Natural killer cell (primary cell): Measurements from ENCODE around the gene DOCK11. TPM values are rescaled to one million over a fixed set of nuclear protein-coding genes. Genes with fewer than 3 reads are reported as not detected.
A peak's percentile ranks its signal among the peaks of the same experiment; 100 is the strongest.

ENCODE experiments used
- ATAC-seq, 3 donors: fragments of 150-1000 bp in 2 of 3; fragments of 200-7000 bp in 1 of 3; cut with Tn5 transposase; 1 replicate in 1 of 3; 2 replicates in 2 of 3; pipeline ENCODE4 v1.10.0; 2021; ENCODE audit warnings: mild to moderate bottlenecking in 2 of 3, moderate library complexity in 2 of 3
- DNase-seq, 2 donors: peaks; one replicate each; pipeline versions ENCODE4 v3.0.0 to v3.0.0-alpha.2; 2013 to 2021; ENCODE audit warnings: mixed read lengths in 1 of 2
- H3K27ac ChIP-seq: one replicate; pipeline ENCODE4 v1.5.1; 2013; ENCODE audit warnings: mild to moderate bottlenecking, low read length
- H3K27me3 ChIP-seq: one replicate; pipeline ENCODE4 v1.6.1; 2013; ENCODE audit warnings: low read length; ENCODE audit not compliant: control insufficient read depth, insufficient read depth
- H3K36me3 ChIP-seq: one replicate; pipeline ENCODE4 v1.6.1; 2013; ENCODE audit warnings: low read length; ENCODE audit not compliant: control insufficient read depth, insufficient read depth
- H3K4me1 ChIP-seq: one replicate; pipeline ENCODE4 v1.6.1; 2013; ENCODE audit warnings: low read length; ENCODE audit not compliant: control insufficient read depth, insufficient read depth
- H3K4me3 ChIP-seq: one replicate; pipeline ENCODE4 v1.5.1; 2013; ENCODE audit warnings: low read length
- H3K9me3 ChIP-seq: one replicate; pipeline ENCODE4 v1.6.1; 2013; ENCODE audit warnings: low read length; ENCODE audit not compliant: control insufficient read depth, insufficient read depth
- H3K27ac Mint-ChIP-seq, 2 donors: one replicate each; pipeline ENCODE4 v1.8.0; 2022; ENCODE audit warnings: mild to moderate bottlenecking in 2 of 2, mixed read lengths in 2 of 2, moderate library complexity in 1 of 2
- H3K27me3 Mint-ChIP-seq, 2 donors: one replicate each; pipeline ENCODE4 v1.8.0; 2022; ENCODE audit warnings: low read depth in 2 of 2, mixed read lengths in 2 of 2
- H3K36me3 Mint-ChIP-seq: one replicate; pipeline ENCODE4 v1.8.0; 2022; ENCODE audit warnings: mixed read lengths
- H3K4me1 Mint-ChIP-seq, 2 donors: one replicate each; pipeline ENCODE4 v1.8.0; 2022; ENCODE audit warnings: mixed read lengths in 2 of 2
- H3K4me3 Mint-ChIP-seq: one replicate; pipeline ENCODE4 v1.8.0; 2022; ENCODE audit warnings: mild to moderate bottlenecking, moderate library complexity, mixed read lengths
- H3K9me3 Mint-ChIP-seq, 2 donors: one replicate each; pipeline ENCODE4 v1.8.0; 2022; ENCODE audit warnings: mixed read lengths in 2 of 2
- WGBS: methylation state at CpG from one replicate; pipeline ENCODE4 v1.1.7; 2013; ENCODE audit warnings: missing lambda C conversion rate; ENCODE audit not compliant: insufficient coverage; 5-methylcytosine and 5-hydroxymethylcytosine counted together
- intact Hi-C: fragments of 100-400 bp; cut with micrococcal nuclease; formaldehyde crosslinking; loops from one replicate; pipeline ENCODE4 v1.14.2; 2022
- total RNA-seq, 4 donors: library from RNA; stranded (reverse); fragments of 120-200 nt in 1 of 4; gene quantifications; one replicate each; pipeline versions ENCODE4 v1.2.3 to v1.2.4, GENCODE V29; 2013 to 2022
- TF ChIP-seq, protein P1 (sequence below): fragments of 200-600 bp; IDR thresholded peaks from one replicate; pipeline ENCODE4 v1.8.0; 2022; ENCODE audit warnings: antibody characterized with exemption

Gene DOCK11
- total RNA-seq, 3 donors from 2014 or later (not counting 1 experiment from before 2014, with no cell fraction given) = 108 to 130 (median 117) TPM

DNA sequence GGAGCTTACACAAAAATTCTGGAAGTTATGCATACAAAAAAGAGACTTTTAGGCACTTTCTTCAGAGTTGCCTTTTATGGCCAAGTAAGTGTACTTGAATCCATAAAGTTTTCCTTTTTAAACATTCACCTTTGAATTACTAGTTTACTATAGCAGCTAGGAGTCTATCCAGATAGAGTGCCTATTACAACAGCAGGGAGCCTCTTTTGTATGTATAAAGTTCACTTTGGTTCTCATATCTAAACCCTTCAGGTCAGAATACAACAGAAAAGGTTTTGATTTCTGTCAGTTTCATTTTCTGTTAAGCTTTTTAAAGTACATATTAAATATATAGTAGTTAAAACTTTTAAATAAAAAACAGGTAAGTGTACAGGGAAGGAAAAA, 180.3 kb downstream of the DOCK11 start:
- Histone ChIP-seq H3K36me3 (peaks cover 47% of the 10 kb centered on the region), H3K27me3 (no peaks in the 10 kb centered on the region), H3K4me1 (no peaks in the 10 kb centered on the region), H3K9me3 (no peaks in the 10 kb centered on the region), H3K27ac (no peak overlapping the region), H3K4me3 (no peak overlapping the region)
- Mint-ChIP-seq H3K27ac (no peak overlapping the region), H3K4me3 (no peak overlapping the region), H3K27me3 (no peaks in the 10 kb centered on the region), H3K4me1 (no peaks in the 10 kb centered on the region), H3K9me3 (no peaks in the 10 kb centered on the region), H3K36me3 (no peaks in the 10 kb centered on the region)
- no peak for ATAC-seq
- intact Hi-C loops = no loop called here
- no peak for DNase-seq
- TF ChIP-seq, protein P1, sequence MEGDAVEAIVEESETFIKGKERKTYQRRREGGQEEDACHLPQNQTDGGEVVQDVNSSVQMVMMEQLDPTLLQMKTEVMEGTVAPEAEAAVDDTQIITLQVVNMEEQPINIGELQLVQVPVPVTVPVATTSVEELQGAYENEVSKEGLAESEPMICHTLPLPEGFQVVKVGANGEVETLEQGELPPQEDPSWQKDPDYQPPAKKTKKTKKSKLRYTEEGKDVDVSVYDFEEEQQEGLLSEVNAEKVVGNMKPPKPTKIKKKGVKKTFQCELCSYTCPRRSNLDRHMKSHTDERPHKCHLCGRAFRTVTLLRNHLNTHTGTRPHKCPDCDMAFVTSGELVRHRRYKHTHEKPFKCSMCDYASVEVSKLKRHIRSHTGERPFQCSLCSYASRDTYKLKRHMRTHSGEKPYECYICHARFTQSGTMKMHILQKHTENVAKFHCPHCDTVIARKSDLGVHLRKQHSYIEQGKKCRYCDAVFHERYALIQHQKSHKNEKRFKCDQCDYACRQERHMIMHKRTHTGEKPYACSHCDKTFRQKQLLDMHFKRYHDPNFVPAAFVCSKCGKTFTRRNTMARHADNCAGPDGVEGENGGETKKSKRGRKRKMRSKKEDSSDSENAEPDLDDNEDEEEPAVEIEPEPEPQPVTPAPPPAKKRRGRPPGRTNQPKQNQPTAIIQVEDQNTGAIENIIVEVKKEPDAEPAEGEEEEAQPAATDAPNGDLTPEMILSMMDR = no peak

- H3K36me3 ChIP-seq = peaks cover 49% of the 10 kb centered on the region
- intact Hi-C loops = no loop called here
- no peak for ATAC-seq
Measured at GRCh38 chrX:118677318-118677717, 181.7 kb downstream of the DOCK11 start.

DNA sequence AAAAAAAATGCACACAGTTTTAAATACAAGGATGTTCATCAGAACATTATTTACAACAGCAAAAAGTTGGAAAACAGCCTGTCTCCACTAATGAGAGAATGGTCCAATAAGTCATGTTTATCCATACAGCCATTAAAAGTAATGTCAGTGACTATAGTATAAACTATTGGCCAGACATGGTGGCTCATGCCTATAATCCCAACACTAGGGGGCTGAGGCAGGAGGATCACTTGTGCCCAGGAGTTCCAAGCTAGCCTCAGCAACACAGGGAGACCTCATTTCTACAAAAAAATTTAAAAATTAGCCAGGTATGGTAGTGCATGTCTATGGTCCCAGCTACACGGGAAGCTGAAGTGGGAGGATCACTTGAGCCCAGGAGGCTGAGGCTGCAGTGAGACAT, 183.7 kb downstream of the DOCK11 start:
- Mint-ChIP-seq H3K4me1 (peaks cover 0 to 6% of the 10 kb centered on the region in 2 donors), H3K27ac (no peak overlapping the region), H3K4me3 (no peak overlapping the region), H3K27me3 (no peaks in the 10 kb centered on the region), H3K36me3 (no peaks in the 10 kb centered on the region), H3K9me3 (no peaks in the 10 kb centered on the region)
- WGBS = 100% methylated on average over 1 of the region's 1 CpG
- ATAC-seq = no peak
- H3K4me3 ChIP-seq = no peak overlapping the region
- no peaks in the 10 kb centered on the region for H3K27me3 ChIP-seq
- no peak for DNase-seq
- peaks cover 48% of the 10 kb centered on the region for H3K36me3 ChIP-seq
- H3K9me3 ChIP-seq = no peaks in the 10 kb centered on the region
- H3K4me1 ChIP-seq = no peaks in the 10 kb centered on the region
- intact Hi-C loops = no loop called here
- TF ChIP-seq, protein P1 = no peak
- H3K27ac ChIP-seq = no peak overlapping the region

More at GRCh38 chrX:118677318-118677717, 181.7 kb downstream of the DOCK11 start:
- no peaks in the 10 kb centered on the region for H3K36me3 Mint-ChIP-seq
- H3K27ac Mint-ChIP-seq = no peak overlapping the region
- Histone ChIP-seq H3K4me1 (no peaks in the 10 kb centered on the region), H3K9me3 (no peaks in the 10 kb centered on the region), H3K27ac (no peak overlapping the region), H3K4me3 (no peak overlapping the region), H3K27me3 (no peaks in the 10 kb centered on the region)
- H3K4me3 Mint-ChIP-seq = no peak overlapping the region
- no peaks in the 10 kb centered on the region for H3K27me3 Mint-ChIP-seq
- TF ChIP-seq, protein P1 = no peak
- 100% methylated on average over 1 of the region's 2 CpGs for WGBS
- H3K4me1 Mint-ChIP-seq = no peaks in the 10 kb centered on the region
- DNase-seq = no peak
- H3K9me3 Mint-ChIP-seq = no peaks in the 10 kb centered on the region

DNA sequence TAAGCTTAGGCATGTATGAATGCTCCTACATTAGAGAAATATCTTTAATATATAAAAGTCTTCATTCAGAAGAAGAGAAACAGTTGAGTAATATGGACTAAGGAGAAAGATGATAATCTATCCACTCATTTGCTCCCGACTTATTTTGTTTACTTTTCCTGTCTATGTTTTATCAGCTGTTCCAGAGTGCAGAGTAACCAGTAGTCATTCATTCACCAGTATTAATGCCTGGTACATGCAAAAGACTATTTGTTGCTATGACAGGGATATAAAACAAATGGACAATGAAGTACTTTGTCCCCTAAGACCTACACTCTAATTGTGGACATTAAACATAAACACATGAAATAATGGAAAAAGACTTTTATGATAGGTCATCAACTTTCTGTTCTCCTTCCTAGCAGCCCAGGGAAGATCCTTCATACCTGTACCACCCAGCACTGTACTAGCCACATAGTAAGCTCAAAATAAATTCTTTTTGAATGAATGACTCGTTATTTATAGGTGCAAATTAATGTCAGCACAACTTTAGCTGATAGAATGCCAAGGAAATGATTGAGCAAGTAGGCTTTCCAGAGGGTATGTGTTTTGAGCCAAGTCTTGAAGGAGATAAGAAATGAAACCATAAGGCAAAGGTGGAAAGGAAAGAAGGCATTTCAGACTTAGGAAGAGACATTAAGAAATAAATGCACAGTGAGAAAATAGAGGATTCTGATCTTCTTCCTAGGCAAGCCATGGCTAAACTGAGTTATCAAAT, 186.8 kb downstream of the DOCK11 start:
- peaks cover 0 to 6% of the 10 kb centered on the region in 2 donors for H3K4me1 Mint-ChIP-seq
- H3K27ac Mint-ChIP-seq = peak overlapping the region in 1 of 2 donors; percentile 31
- intact Hi-C loops = no loop called here
- H3K9me3 ChIP-seq = no peaks in the 10 kb centered on the region
- H3K27me3 ChIP-seq = no peaks in the 10 kb centered on the region
- no peaks in the 10 kb centered on the region for H3K36me3 Mint-ChIP-seq
- no peak overlapping the region for H3K4me3 ChIP-seq
- no peak overlapping the region for H3K4me3 Mint-ChIP-seq
- TF ChIP-seq, protein P1 = no peak
- peaks cover 40% of the 10 kb centered on the region for H3K36me3 ChIP-seq
- 90% methylated on average over 1 of the region's 2 CpGs for whole genome bisulfite sequencing
- no peaks in the 10 kb centered on the region for H3K4me1 ChIP-seq
- H3K9me3 Mint-ChIP-seq = no peaks in the 10 kb centered on the region
- no peak overlapping the region for H3K27ac ChIP-seq
- DNase-seq = no peak
- no peak for ATAC-seq
- no peaks in the 10 kb centered on the region for H3K27me3 Mint-ChIP-seq
